Liver (tissue), 9 donors: ENCODE measurements around the gene INTS1. TPM values are rescaled to one million over a fixed set of nuclear protein-coding genes. Genes with fewer than 3 reads are reported as not detected.

Source experiments
- DNase-seq: peaks from one replicate; pipeline ENCODE4 v3.0.0-alpha.2; 2017; ENCODE audit warnings: low spot score
- H3K27ac ChIP-seq, 2 donors: one replicate each; pipeline ENCODE4 v1.7.0; 2013; ENCODE audit warnings: inconsistent platforms in 2 of 2, low read length in 2 of 2, control low read depth in 1 of 2, low read depth in 1 of 2, mild to moderate bottlenecking in 1 of 2
- H3K27me3 ChIP-seq, 4 donors: one replicate each; pipeline versions ENCODE4 v1.6.1 to v1.7.0; 2013; ENCODE audit warnings: low read length in 3 of 4, inconsistent platforms in 1 of 4, mild to moderate bottlenecking in 1 of 4, moderate library complexity in 1 of 4; ENCODE audit not compliant: control insufficient read depth in 4 of 4, insufficient read depth in 4 of 4
- H3K36me3 ChIP-seq, 4 donors: one replicate each; pipeline versions ENCODE4 v1.6.1 to v1.7.0; 2013; ENCODE audit warnings: low read length in 3 of 4, mild to moderate bottlenecking in 3 of 4, low read depth in 1 of 4, moderate library complexity in 1 of 4; ENCODE audit not compliant: control insufficient read depth in 4 of 4, insufficient read depth in 3 of 4
- H3K4me1 ChIP-seq, 4 donors: one replicate each; pipeline versions ENCODE4 v1.6.1 to v1.7.0; 2013; ENCODE audit warnings: low read length in 3 of 4, mild to moderate bottlenecking in 3 of 4, moderate library complexity in 1 of 4; ENCODE audit not compliant: control insufficient read depth in 4 of 4, insufficient read depth in 4 of 4
- H3K4me3 ChIP-seq, 3 donors: one replicate each; pipeline versions ENCODE4 v1.6.1 to v1.7.0; 2013; ENCODE audit warnings: low read length in 3 of 3, control low read depth in 1 of 3, low read depth in 1 of 3, mild to moderate bottlenecking in 1 of 3
- H3K9ac ChIP-seq, 2 donors: one replicate each; pipeline ENCODE4 v1.7.0; 2013; ENCODE audit warnings: low read length in 2 of 2, mild to moderate bottlenecking in 2 of 2, moderate library complexity in 2 of 2, control low read depth in 1 of 2, low read depth in 1 of 2
- H3K9me3 ChIP-seq, 4 donors: one replicate each; pipeline versions ENCODE4 v1.6.1 to v1.7.0; 2013; ENCODE audit warnings: low read length in 3 of 4; ENCODE audit not compliant: control insufficient read depth in 4 of 4
- EGR1 ChIP-seq, 2 donors: IDR thresholded peaks; 2 replicates each; pipeline ENCODE4 v1.6.1; 2016 to 2018; ENCODE audit warnings: antibody characterized with exemption in 2 of 2, low read depth in 2 of 2
- FOXA1 ChIP-seq: IDR thresholded peaks from 2 replicates; pipeline ENCODE4 v1.6.1; 2016; ENCODE audit warnings: antibody characterized with exemption
- FOXA2 ChIP-seq: IDR thresholded peaks from 2 replicates; pipeline ENCODE4 v1.6.1; 2016; ENCODE audit warnings: antibody characterized with exemption
- GABPA ChIP-seq, 2 donors: IDR thresholded peaks in 1 of 2; conservative IDR thresholded peaks in 1 of 2; 2 replicates each; pipeline ENCODE4 v1.6.1; 2016; ENCODE audit warnings: antibody characterized with exemption in 2 of 2, mild to moderate bottlenecking in 1 of 2, moderate library complexity in 1 of 2
- HNF4A ChIP-seq, 2 donors: conservative IDR thresholded peaks; 2 replicates each; pipeline ENCODE4 v1.6.1; 2016; ENCODE audit warnings: antibody characterized with exemption in 2 of 2, mild to moderate bottlenecking in 2 of 2
- HNF4G ChIP-seq: IDR thresholded peaks from 2 replicates; pipeline ENCODE4 v1.6.1; 2016; ENCODE audit warnings: antibody characterized with exemption
- JUND ChIP-seq, 2 donors: IDR thresholded peaks; 2 replicates each; pipeline ENCODE4 v1.6.1; 2016; ENCODE audit warnings: antibody characterized with exemption in 2 of 2
- NR2F2 ChIP-seq: IDR thresholded peaks from 2 replicates; pipeline ENCODE4 v1.6.1; 2016; ENCODE audit warnings: antibody characterized with exemption
- RAD21 ChIP-seq, 2 donors: IDR thresholded peaks; 2 replicates each; pipeline ENCODE4 v1.6.1; 2016; ENCODE audit warnings: antibody characterized with exemption in 2 of 2, mild to moderate bottlenecking in 2 of 2
- RXRA ChIP-seq, 2 donors: IDR thresholded peaks; 2 replicates each; pipeline ENCODE4 v1.6.1; 2017 to 2018; ENCODE audit warnings: antibody characterized with exemption in 2 of 2, mild to moderate bottlenecking in 1 of 2
- SP1 ChIP-seq: IDR thresholded peaks from 2 replicates; pipeline ENCODE4 v1.6.1; 2018; ENCODE audit warnings: antibody characterized with exemption, mild to moderate bottlenecking
- TAF1 ChIP-seq: conservative IDR thresholded peaks from 2 replicates; pipeline ENCODE4 v1.6.1; 2016; ENCODE audit warnings: antibody characterized with exemption, mild to moderate bottlenecking
- YY1 ChIP-seq: IDR thresholded peaks from 2 replicates; pipeline ENCODE4 v1.6.1; 2016; ENCODE audit warnings: antibody characterized with exemption, mild to moderate bottlenecking
- WGBS: extraction: QIAGEN DNeasy Blood & Tissue Kit; methylation state at CpG from one replicate; pipeline ENCODE4 v1.1.7; 2013; 5-methylcytosine and 5-hydroxymethylcytosine counted together
- polyA plus RNA-seq, 2 donors: library from polyadenylated mRNA; stranded (reverse) in 1 of 2; unstranded in 1 of 2; fragments of 200-250 nt in 1 of 2; fragments of >200 nt in 1 of 2; fragmentation: Nextera tagmentation in 1 of 2; extraction: Ambion mirVana in 1 of 2; gene quantifications; one replicate each; pipeline versions ENCODE4 v1.2.1 to v1.2.3, GENCODE V29; 2013 to 2015
- total RNA-seq, 2 donors: library from RNA; depleted of rRNA; stranded (reverse); fragments of >200 nt; gene quantifications; one replicate each; pipeline ENCODE4 v1.2.3, GENCODE V29; 2014
- TF ChIP-seq, protein P1 (sequence below): fragments of 150-350 bp; IDR thresholded peaks from 2 replicates; pipeline ENCODE4 v1.5.1; 2017; ENCODE audit warnings: improper control_type of control experiment, low read depth, low read length; ENCODE audit not compliant: missing input control
- TF ChIP-seq, protein P2 (sequence below): IDR thresholded peaks from 2 replicates; pipeline ENCODE4 v1.6.1; 2016; ENCODE audit warnings: antibody characterized with exemption
- TF ChIP-seq, protein P3 (sequence below): IDR thresholded peaks from 2 replicates; pipeline ENCODE4 v1.6.1; 2016; ENCODE audit warnings: antibody characterized with exemption
- TF ChIP-seq, protein P4 (sequence below): IDR thresholded peaks from 2 replicates; pipeline ENCODE4 v1.6.1; 2016; ENCODE audit warnings: antibody characterized with exemption
- TF ChIP-seq, protein P5 (sequence below): IDR thresholded peaks from 2 replicates; pipeline ENCODE4 v1.6.1; 2016; ENCODE audit warnings: antibody characterized with exemption, mild to moderate bottlenecking
- donor health status: healthy.
- donor health status: healthy.
- donor health status: healthy.
- donor health status: healthy.
- donor health status: healthy.

INTS1 gene
- total and polyA plus RNA-seq, 4 donors = 14.6 to 37.9 (median 30.7) TPM

DNA sequence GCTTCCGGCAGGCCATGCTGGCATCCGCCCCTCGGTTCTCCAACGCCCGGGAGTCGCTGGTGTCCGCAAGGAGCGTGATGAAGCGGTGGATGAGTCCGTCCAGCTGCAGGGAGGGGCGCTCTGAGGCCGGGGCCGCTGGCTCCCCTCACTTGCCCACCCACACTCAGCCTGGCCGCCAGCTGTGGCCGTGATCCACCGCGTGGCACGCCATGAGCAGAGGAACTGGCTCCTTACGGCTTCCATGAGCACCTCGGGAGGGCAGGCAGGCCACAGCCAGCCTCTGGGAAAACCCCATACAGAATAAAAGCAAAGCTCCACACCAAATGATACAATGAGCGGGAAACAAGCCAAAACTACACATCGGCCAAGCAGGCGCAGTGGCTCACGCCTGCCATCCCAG is 29.5 kb downstream of the INTS1 start:
- TF ChIP-seq, protein P1, sequence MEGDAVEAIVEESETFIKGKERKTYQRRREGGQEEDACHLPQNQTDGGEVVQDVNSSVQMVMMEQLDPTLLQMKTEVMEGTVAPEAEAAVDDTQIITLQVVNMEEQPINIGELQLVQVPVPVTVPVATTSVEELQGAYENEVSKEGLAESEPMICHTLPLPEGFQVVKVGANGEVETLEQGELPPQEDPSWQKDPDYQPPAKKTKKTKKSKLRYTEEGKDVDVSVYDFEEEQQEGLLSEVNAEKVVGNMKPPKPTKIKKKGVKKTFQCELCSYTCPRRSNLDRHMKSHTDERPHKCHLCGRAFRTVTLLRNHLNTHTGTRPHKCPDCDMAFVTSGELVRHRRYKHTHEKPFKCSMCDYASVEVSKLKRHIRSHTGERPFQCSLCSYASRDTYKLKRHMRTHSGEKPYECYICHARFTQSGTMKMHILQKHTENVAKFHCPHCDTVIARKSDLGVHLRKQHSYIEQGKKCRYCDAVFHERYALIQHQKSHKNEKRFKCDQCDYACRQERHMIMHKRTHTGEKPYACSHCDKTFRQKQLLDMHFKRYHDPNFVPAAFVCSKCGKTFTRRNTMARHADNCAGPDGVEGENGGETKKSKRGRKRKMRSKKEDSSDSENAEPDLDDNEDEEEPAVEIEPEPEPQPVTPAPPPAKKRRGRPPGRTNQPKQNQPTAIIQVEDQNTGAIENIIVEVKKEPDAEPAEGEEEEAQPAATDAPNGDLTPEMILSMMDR = no peak
- no peak for TF ChIP-seq FOXA2
- TF ChIP-seq NR2F2 = no peak
- no peak for TF ChIP-seq SP1
- TF ChIP-seq TAF1 = no peak
- TF ChIP-seq HNF4A (conservative IDR thresholded peaks at IDR 0.05) = no peak
- TF ChIP-seq, protein P2, sequence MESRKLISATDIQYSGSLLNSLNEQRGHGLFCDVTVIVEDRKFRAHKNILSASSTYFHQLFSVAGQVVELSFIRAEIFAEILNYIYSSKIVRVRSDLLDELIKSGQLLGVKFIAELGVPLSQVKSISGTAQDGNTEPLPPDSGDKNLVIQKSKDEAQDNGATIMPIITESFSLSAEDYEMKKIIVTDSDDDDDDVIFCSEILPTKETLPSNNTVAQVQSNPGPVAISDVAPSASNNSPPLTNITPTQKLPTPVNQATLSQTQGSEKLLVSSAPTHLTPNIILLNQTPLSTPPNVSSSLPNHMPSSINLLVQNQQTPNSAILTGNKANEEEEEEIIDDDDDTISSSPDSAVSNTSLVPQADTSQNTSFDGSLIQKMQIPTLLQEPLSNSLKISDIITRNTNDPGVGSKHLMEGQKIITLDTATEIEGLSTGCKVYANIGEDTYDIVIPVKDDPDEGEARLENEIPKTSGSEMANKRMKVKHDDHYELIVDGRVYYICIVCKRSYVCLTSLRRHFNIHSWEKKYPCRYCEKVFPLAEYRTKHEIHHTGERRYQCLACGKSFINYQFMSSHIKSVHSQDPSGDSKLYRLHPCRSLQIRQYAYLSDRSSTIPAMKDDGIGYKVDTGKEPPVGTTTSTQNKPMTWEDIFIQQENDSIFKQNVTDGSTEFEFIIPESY = no peak
- TF ChIP-seq, protein P3, sequence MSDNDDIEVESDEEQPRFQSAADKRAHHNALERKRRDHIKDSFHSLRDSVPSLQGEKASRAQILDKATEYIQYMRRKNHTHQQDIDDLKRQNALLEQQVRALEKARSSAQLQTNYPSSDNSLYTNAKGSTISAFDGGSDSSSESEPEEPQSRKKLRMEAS = no peak
- TF ChIP-seq RXRA (IDR thresholded peaks at IDR 0.05) = no peak
- no peak for TF ChIP-seq FOXA1
- TF ChIP-seq JUND (IDR thresholded peaks at IDR 0.05) = no peak
- TF ChIP-seq YY1 = no peak
- no peak for TF ChIP-seq EGR1 (IDR thresholded peaks at IDR 0.05; ENCODE audit: low read depth in 2 of 2)
- TF ChIP-seq, protein P4, sequence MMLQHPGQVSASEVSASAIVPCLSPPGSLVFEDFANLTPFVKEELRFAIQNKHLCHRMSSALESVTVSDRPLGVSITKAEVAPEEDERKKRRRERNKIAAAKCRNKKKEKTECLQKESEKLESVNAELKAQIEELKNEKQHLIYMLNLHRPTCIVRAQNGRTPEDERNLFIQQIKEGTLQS = no peak
- no peak for TF ChIP-seq HNF4G
- TF ChIP-seq RAD21 (IDR thresholded peaks at IDR 0.05) = no peak
- DNase-seq = no peak
- H3K9ac ChIP-seq = no peak overlapping the region
- H3K9me3 ChIP-seq = no peaks in the 10 kb centered on the region
- H3K36me3 ChIP-seq = peaks cover 5 to 71% (median 30%) of the 10 kb centered on the region in 4 donors
- H3K4me1 ChIP-seq = no peaks in the 10 kb centered on the region
- WGBS = 91% methylated on average over 24 of the region's 24 CpGs
- no peak overlapping the region for H3K27ac ChIP-seq
- no peaks in the 10 kb centered on the region for H3K27me3 ChIP-seq
- H3K4me3 ChIP-seq = no peak overlapping the region

DNA sequence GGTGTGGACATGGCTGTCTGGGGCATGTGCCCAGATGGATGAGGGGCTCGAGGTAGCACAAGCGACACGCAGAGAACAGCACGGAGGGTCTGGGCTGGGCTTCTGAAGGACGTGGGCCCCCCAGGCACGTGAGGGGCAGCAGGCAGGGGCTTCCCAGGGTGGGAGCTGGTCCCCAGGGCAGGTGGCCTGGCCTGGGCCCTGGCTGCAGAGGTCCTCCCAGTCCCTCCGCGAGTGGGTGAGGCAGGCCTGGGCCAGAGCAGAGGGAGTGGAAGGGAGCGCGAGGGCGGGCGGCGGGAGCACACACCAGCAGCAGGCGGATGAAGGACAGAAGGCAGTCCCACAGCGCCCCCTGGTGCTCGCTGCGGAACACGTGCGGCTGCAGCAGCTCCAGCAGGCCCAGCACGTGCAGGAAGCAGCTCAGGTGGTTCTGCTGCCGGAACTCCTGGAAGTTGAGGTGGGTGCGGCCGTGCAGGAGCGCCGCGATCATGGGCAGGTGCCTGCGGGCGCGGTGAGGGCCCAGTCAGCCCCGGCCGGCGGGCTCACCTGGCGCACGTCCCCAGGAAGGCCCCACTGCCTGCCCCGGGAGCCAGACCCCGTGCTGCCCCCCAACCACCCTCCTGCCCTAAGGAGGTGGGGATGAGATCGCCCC is 30.2 kb downstream of the INTS1 start:
- no peak overlapping the region for H3K27ac ChIP-seq
- H3K27me3 ChIP-seq = no peaks in the 10 kb centered on the region
- no peaks in the 10 kb centered on the region for H3K9me3 ChIP-seq
- WGBS = 39% methylated on average over 37 of the region's 37 CpGs
- no peak overlapping the region for H3K4me3 ChIP-seq
- H3K36me3 ChIP-seq = peaks cover 5 to 65% (median 31%) of the 10 kb centered on the region in 4 donors
- H3K4me1 ChIP-seq = no peaks in the 10 kb centered on the region
- peak; percentile 91 for DNase-seq
- no peak for TF ChIP-seq GABPA (IDR thresholded peaks at IDR 0.05 in 1 of 2, conservative IDR thresholded peaks at IDR 0.05 in 1 of 2)
- no peak for TF ChIP-seq EGR1 (IDR thresholded peaks at IDR 0.05; ENCODE audit: low read depth in 2 of 2)
- no peak for TF ChIP-seq RXRA (IDR thresholded peaks at IDR 0.05)
- TF ChIP-seq FOXA1 = no peak
- TF ChIP-seq, protein P4 = no peak
- no peak for TF ChIP-seq NR2F2
- TF ChIP-seq, protein P5, sequence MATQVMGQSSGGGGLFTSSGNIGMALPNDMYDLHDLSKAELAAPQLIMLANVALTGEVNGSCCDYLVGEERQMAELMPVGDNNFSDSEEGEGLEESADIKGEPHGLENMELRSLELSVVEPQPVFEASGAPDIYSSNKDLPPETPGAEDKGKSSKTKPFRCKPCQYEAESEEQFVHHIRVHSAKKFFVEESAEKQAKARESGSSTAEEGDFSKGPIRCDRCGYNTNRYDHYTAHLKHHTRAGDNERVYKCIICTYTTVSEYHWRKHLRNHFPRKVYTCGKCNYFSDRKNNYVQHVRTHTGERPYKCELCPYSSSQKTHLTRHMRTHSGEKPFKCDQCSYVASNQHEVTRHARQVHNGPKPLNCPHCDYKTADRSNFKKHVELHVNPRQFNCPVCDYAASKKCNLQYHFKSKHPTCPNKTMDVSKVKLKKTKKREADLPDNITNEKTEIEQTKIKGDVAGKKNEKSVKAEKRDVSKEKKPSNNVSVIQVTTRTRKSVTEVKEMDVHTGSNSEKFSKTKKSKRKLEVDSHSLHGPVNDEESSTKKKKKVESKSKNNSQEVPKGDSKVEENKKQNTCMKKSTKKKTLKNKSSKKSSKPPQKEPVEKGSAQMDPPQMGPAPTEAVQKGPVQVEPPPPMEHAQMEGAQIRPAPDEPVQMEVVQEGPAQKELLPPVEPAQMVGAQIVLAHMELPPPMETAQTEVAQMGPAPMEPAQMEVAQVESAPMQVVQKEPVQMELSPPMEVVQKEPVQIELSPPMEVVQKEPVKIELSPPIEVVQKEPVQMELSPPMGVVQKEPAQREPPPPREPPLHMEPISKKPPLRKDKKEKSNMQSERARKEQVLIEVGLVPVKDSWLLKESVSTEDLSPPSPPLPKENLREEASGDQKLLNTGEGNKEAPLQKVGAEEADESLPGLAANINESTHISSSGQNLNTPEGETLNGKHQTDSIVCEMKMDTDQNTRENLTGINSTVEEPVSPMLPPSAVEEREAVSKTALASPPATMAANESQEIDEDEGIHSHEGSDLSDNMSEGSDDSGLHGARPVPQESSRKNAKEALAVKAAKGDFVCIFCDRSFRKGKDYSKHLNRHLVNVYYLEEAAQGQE = no peak
- TF ChIP-seq JUND (IDR thresholded peaks at IDR 0.05) = no peak
- TF ChIP-seq, protein P1 = peak; percentile 87
- TF ChIP-seq RAD21 (IDR thresholded peaks at IDR 0.05) = peak; percentile 84 to 94
- no peak overlapping the region for H3K9ac ChIP-seq
